GM12878 (cell line): Measurements from ENCODE around the gene KLHDC8A. TPM values are rescaled to one million over a fixed set of nuclear protein-coding genes. Genes with fewer than 3 reads are reported as not detected.
"Not testable (repeated sequence)": the region's sequence is repeated elsewhere in the genome, so short reads cannot be mapped to it uniquely, and the experiment has no call there.

Experiments used
- ATAC-seq: fragments of 200-7000 bp; cut with Tn5 transposase; 3 replicates; pipeline ENCODE4 v1.9.1; 2020; ENCODE audit warnings: mild to moderate bottlenecking, moderate library complexity
- BruUV-seq: library from RNA; stranded (reverse); fragments of 400-500 nt; replicated peaks from 2 replicates; lab custom pipeline; 2021; lab: Mats Ljungman, UMichigan
- CTCF ChIA-PET: fragments of 300-600 bp; sonication (Branson Sonifier 250); formaldehyde crosslinking; extraction: SDS; loops from one replicate; lab custom pipeline; 2021; ENCODE audit warnings: inconsistent platforms; lab: Yijun Ruan, JAX
- POLR2A ChIA-PET: fragments of 350-600 bp; formaldehyde crosslinking; extraction: SDS; loops from one replicate; lab custom pipeline; 2021; ENCODE audit warnings: inconsistent platforms; lab: Charles Lee
- RAD21 ChIA-PET: fragments of 300-600 bp; sonication (Branson Sonifier 250); formaldehyde crosslinking; loops from one replicate; lab custom pipeline; 2023; ENCODE audit warnings: antibody characterized with exemption; ENCODE audit not compliant: unreplicated experiment; lab: Charles Lee
- SMC1A ChIA-PET: fragments of 300-600 bp; sonication (Branson Sonifier 250); formaldehyde crosslinking; loops from one replicate; lab custom pipeline; 2023; ENCODE audit not compliant: unreplicated experiment, uncharacterized antibody; lab: Charles Lee
- DNase-seq: peaks from one replicate; pipeline ENCODE4 v3.0.0-alpha.2; 2011; ENCODE audit warnings: low read depth, low spot score
- FAIRE-seq: peaks from 3 replicates; lab custom pipeline; 2011; peaks lifted over from hg19 to GRCh38; lab: Jason Lieb, UNC
- H2AFZ ChIP-seq: 2 replicates; pipeline ENCODE4 v1.6.0; 2011; ENCODE audit warnings: low read depth, low read length, control low read depth; ENCODE audit not compliant: control insufficient read depth
- H3K27ac ChIP-seq: 2 replicates; pipeline ENCODE4 v1.5.1; 2011; ENCODE audit warnings: control low read depth; ENCODE audit not compliant: control insufficient read depth, insufficient read depth
- H3K27me3 ChIP-seq, 2 experiments: replicated peaks in 1 of 2; 2 replicates each; pipeline versions ENCODE4 v1.6.0 to v1.6.1; 2011; ENCODE audit warnings: low read length in 1 of 2; ENCODE audit not compliant: control insufficient read depth in 2 of 2, insufficient read depth in 2 of 2
- H3K36me3 ChIP-seq, 2 experiments: 2 replicates each; pipeline ENCODE4 v1.5.1; 2011; ENCODE audit warnings: low read length in 1 of 2; ENCODE audit not compliant: control insufficient read depth in 2 of 2, insufficient read depth in 2 of 2
- H3K4me1 ChIP-seq: 2 replicates; pipeline ENCODE4 v1.6.1; 2011; ENCODE audit warnings: mild to moderate bottlenecking, low read length, moderate library complexity, mixed read lengths; ENCODE audit not compliant: control insufficient read depth, insufficient read depth
- H3K4me2 ChIP-seq: 2 replicates; pipeline ENCODE4 v1.6.0; 2011; ENCODE audit warnings: control low read depth; ENCODE audit not compliant: control insufficient read depth, insufficient read depth
- H3K4me3 ChIP-seq: fragments of 200-600 bp; sonication (generic); 2 replicates; pipeline ENCODE4 v1.5.1; 2016
- H3K79me2 ChIP-seq: 2 replicates; pipeline ENCODE4 v1.6.0; 2011; ENCODE audit warnings: low read length; ENCODE audit not compliant: control insufficient read depth, insufficient read depth
- H3K9ac ChIP-seq: 2 replicates; pipeline ENCODE4 v1.8.0; 2011; ENCODE audit warnings: low read length, control low read depth, mixed read lengths; ENCODE audit not compliant: control insufficient read depth, insufficient read depth
- H3K9me3 ChIP-seq: replicated peaks from 3 replicates; pipeline ENCODE4 v1.5.1; 2011; ENCODE audit warnings: mild to moderate bottlenecking, low read length; ENCODE audit not compliant: control insufficient read depth, insufficient read depth
- H4K20me1 ChIP-seq: 2 replicates; pipeline ENCODE4 v1.6.0; 2011; ENCODE audit not compliant: control insufficient read depth, insufficient read depth
- MAX ChIP-seq: IDR thresholded peaks from 2 replicates; pipeline ENCODE4 v1.6.1; 2012; ENCODE audit warnings: low read depth, low read length, improper control_type of control experiment
- NFYB ChIP-seq: IDR thresholded peaks from 2 replicates; pipeline ENCODE4 v1.6.1; 2011; ENCODE audit warnings: low read depth, mild to moderate bottlenecking, low read length, improper control_type of control experiment, moderate library complexity; ENCODE audit not compliant: insufficient read depth
- RELA ChIP-seq: fragments of 450-650 bp; IDR thresholded peaks from 2 replicates; pipeline ENCODE4 v1.8.0; 2014; ENCODE audit warnings: borderline replicate concordance; ENCODE audit not compliant: partially characterized antibody
- WGBS: methylation state at CpG from one replicate; pipeline ENCODE4 v1.1.6; 2016; ENCODE audit warnings: low lambda C conversion rate; ENCODE audit not compliant: insufficient replicate concordance, insufficient coverage; ENCODE audit errors: missing lambda C conversion rate; 5-methylcytosine and 5-hydroxymethylcytosine counted together
- in situ Hi-C: fragments of 300-500 bp; cut with MboI; formaldehyde crosslinking; loops from 9 replicates; pipeline ENCODE4 v1.14.3; 2018; ENCODE audit warnings: mixed read lengths
- intact Hi-C: fragments of 100-400 bp; cut with micrococcal nuclease; formaldehyde crosslinking; loops from one replicate; pipeline ENCODE4 v1.14.2; 2022; ENCODE audit not compliant: unreplicated experiment
- polyA plus RNA-seq, 11 experiments: library from polyadenylated mRNA; depleted of rRNA in 4 of 11; unstranded in 6 of 11; stranded (reverse) in 5 of 11; fragments of >200 nt; fragmentation: Nextera tagmentation in 4 of 11; fragmentation: Illumina TruSeq in 1 of 11; extraction: Ambion mirVana in 4 of 11; extraction: Trizol in 1 of 11; gene quantifications; 1 replicate in 1 of 11; 2 replicates in 10 of 11; pipeline versions ENCODE4 v1.2.1 to v1.2.3, GENCODE V29; 2011 to 2016; ENCODE audit warnings: inconsistent platforms in 2 of 11, missing spikeins in 2 of 11, low read depth in 1 of 11
- total RNA-seq, 4 experiments: library from RNA; depleted of rRNA in 3 of 4; stranded (reverse); fragments of >200 nt in 3 of 4; fragmentation: Illumina TruSeq in 1 of 4; extraction: Trizol in 1 of 4; gene quantifications; 2 replicates each; pipeline versions ENCODE4 v1.2.1 to v1.2.3, GENCODE V29; 2013 to 2021
- TF ChIP-seq, protein P1 (sequence below): fragments of 450-650 bp; IDR thresholded peaks from 2 replicates; pipeline ENCODE4 v1.6.1; 2017; ENCODE audit warnings: mild to moderate bottlenecking, moderate library complexity

Gene KLHDC8A
- total and polyA plus RNA-seq, 10 of the 15 experiments (the other 5 are each of a cell fraction or from before 2014, with no cell fraction given), result not detected

GRCh38 chr1:205387845-205388244, 31.1 kb upstream of the KLHDC8A start (continued):
- TF ChIP-seq, protein P1, sequence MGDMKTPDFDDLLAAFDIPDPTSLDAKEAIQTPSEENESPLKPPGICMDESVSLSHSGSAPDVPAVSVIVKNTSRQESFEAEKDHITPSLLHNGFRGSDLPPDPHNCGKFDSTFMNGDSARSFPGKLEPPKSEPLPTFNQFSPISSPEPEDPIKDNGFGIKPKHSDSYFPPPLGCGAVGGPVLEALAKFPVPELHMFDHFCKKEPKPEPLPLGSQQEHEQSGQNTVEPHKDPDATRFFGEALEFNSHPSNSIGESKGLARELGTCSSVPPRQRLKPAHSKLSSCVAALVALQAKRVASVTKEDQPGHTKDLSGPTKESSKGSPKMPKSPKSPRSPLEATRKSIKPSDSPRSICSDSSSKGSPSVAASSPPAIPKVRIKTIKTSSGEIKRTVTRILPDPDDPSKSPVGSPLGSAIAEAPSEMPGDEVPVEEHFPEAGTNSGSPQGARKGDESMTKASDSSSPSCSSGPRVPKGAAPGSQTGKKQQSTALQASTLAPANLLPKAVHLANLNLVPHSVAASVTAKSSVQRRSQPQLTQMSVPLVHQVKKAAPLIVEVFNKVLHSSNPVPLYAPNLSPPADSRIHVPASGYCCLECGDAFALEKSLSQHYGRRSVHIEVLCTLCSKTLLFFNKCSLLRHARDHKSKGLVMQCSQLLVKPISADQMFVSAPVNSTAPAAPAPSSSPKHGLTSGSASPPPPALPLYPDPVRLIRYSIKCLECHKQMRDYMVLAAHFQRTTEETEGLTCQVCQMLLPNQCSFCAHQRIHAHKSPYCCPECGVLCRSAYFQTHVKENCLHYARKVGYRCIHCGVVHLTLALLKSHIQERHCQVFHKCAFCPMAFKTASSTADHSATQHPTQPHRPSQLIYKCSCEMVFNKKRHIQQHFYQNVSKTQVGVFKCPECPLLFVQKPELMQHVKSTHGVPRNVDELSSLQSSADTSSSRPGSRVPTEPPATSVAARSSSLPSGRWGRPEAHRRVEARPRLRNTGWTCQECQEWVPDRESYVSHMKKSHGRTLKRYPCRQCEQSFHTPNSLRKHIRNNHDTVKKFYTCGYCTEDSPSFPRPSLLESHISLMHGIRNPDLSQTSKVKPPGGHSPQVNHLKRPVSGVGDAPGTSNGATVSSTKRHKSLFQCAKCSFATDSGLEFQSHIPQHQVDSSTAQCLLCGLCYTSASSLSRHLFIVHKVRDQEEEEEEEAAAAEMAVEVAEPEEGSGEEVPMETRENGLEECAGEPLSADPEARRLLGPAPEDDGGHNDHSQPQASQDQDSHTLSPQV, result no peak
- TF ChIP-seq RELA (no peak), NFYB (no peak), MAX (no peak)

- BruUV-seq, H3K9ac ChIP-seq, H3K4me2 ChIP-seq, H3K4me3 ChIP-seq, POLR2A ChIA-PET, H3K4me1 ChIP-seq, H2AFZ ChIP-seq, DNase-seq, intact Hi-C loops, H3K27me3 ChIP-seq, H3K79me2 ChIP-seq, H3K9me3 ChIP-seq, in situ Hi-C loops, H3K36me3 ChIP-seq, ATAC-seq, H3K27ac ChIP-seq, H4K20me1 ChIP-seq, FAIRE-seq: not testable (repeated sequence)
- WGBS, result 19% methylated on average over 3 of the region's 3 CpGs
- ChIA-PET SMC1A (interaction anchor here (1.3 to 2.2 kb wide), 3 partner anchors 29 to 103 kb away, joined by 3 to 6 read pairs (median 5); no protein-coding TSS in a partner anchor), RAD21 (interaction anchor here (1.7 kb wide), 1 partner anchor 14 kb away, joined by 4 read pairs; no protein-coding TSS in a partner anchor), CTCF (interaction anchor here (0.7 to 2.1 kb wide), 7 partner anchors 8 to 678 kb away, joined by 3 to 6 read pairs (median 3); no protein-coding TSS in a partner anchor)
Observed at GRCh38 chr1:205382990-205383389, 26.3 kb upstream of the KLHDC8A start.
